H1 (cell line): Measurements from ENCODE around the gene SHROOM4. TPM values are rescaled to one million over a fixed set of nuclear protein-coding genes. Genes with fewer than 3 reads are reported as not detected.

Experiments
- ATF2 ChIP-seq: IDR thresholded peaks from 2 replicates; pipeline ENCODE4 v1.6.1; 2012; ENCODE audit warnings: low read length, inconsistent platforms
- CBX8 ChIP-seq: fragments of 300-800, 300-1000 bp; sonication (generic); IDR thresholded peaks from 2 replicates; pipeline ENCODE4 v1.7.1; 2016; ENCODE audit warnings: low read depth, low read length, borderline replicate concordance
- SIN3A ChIP-seq, 2 experiments: IDR thresholded peaks in 1 of 2; conservative IDR thresholded peaks in 1 of 2; 2 replicates each; pipeline ENCODE4 v1.6.1; 2011 to 2012; ENCODE audit warnings: low read length in 2 of 2, improper control_type of control experiment in 1 of 2, low read depth in 1 of 2, mild to moderate bottlenecking in 1 of 2
- polyA plus RNA-seq, 7 experiments: library from polyadenylated mRNA; depleted of rRNA in 3 of 7; stranded (reverse) in 5 of 7; unstranded in 2 of 7; fragments of >200 nt in 5 of 7; fragments of 200-250 nt in 2 of 7; gene quantifications; 1 replicate in 5 of 7; 2 replicates in 1 of 7; 4 replicates in 1 of 7; pipeline versions ENCODE4 v1.2.1 to v1.2.3, GENCODE V29; 2011 to 2013; ENCODE audit warnings: missing spikeins in 2 of 7, mixed read lengths in 2 of 7
- total RNA-seq: library from RNA; stranded (reverse); fragmentation: NEBNext Ultra II Directional; extraction: Animal tissue kit (Norgen Biotek cat#: 25700); gene quantifications from 2 replicates; pipeline ENCODE4 v1.2.1, GENCODE V29; 2021

The SHROOM4 gene
- total and polyA plus RNA-seq, 2 of the 8 experiments (the other 6 are each of a cell fraction or from before 2014, with no cell fraction given), result 1.6 to 5.6 TPM

- no peak for TF ChIP-seq ATF2
- TF ChIP-seq CBX8, result no peak
- no peak for TF ChIP-seq SIN3A (conservative IDR thresholded peaks at IDR 0.05 in 1 of 2, IDR thresholded peaks at IDR 0.05 in 1 of 2; ENCODE audit: low read depth in 1 of 2, low read length in 2 of 2)
- TF ChIP-seq, all 59 proteins: peak for 0
Measured at GRCh38 chrX:50586407-50586806, 227.6 kb downstream of the SHROOM4 start (continued).
